Measurements from ENCODE around the gene RS1.

- no peak for TF ChIP-seq MAX (IDR thresholded peaks at IDR 0.05)
- no peak for TF ChIP-seq ESRRA (IDR thresholded peaks at IDR 0.05; ENCODE audit: borderline replicate concordance, low read length)
- TF ChIP-seq POLR2A (IDR thresholded peaks at IDR 0.05; ENCODE audit: low read length): no peak
Observed at GRCh38 chrX:18647621-18648020, 24.3 kb downstream of the RS1 start.
